ENCODE measurements around the gene NPW. TPM values are rescaled to one million over a fixed set of nuclear protein-coding genes. Genes with fewer than 3 reads are reported as not detected.

NPW gene
- total and polyA plus RNA-seq, 7 experiments from 2014 or later = 0.53 to 1.7 TPM; not detected in 5

- no peaks in the 10 kb centered on the region for H3K27me3 ChIP-seq (ENCODE audit: control insufficient read depth in 2 of 2, insufficient read depth in 2 of 2, low read length in 2 of 2)
- no peak overlapping the region for H3K27ac ChIP-seq (ENCODE audit: low read depth, low read length)
- ATAC-seq = no peak
- no peak for DNase-seq
- H3K4me3 Mint-ChIP-seq = no peak overlapping the region
- no peak overlapping the region for H3K27ac Mint-ChIP-seq
- no peaks in the 10 kb centered on the region for H3K9me3 ChIP-seq (ENCODE audit: control insufficient read depth in 2 of 3, low read length in 3 of 3)
- ChIA-PET POLR2A (no interaction called here), CTCF (no interaction called here)
- peaks cover 0 to 25% (median 6%) of the 10 kb centered on the region in 5 donors for H3K36me3 Mint-ChIP-seq
- H3K27me3 Mint-ChIP-seq = no peaks in the 10 kb centered on the region
- H3K4me3 ChIP-seq (ENCODE audit: low read length) = no peak overlapping the region
- peaks cover 0 to 67% (median 0%) of the 10 kb centered on the region in 3 experiments for H3K36me3 ChIP-seq (ENCODE audit: control insufficient read depth in 2 of 3, insufficient read depth in 3 of 3, low read length in 3 of 3)
- no peaks in the 10 kb centered on the region for H3K4me1 Mint-ChIP-seq
- no peaks in the 10 kb centered on the region for H3K9me3 Mint-ChIP-seq
- intact Hi-C loops (cut with micrococcal nuclease) = no loop called here
- H3K4me1 ChIP-seq (ENCODE audit: control insufficient read depth in 2 of 2, insufficient read depth in 2 of 2, low read length in 2 of 2) = no peaks in the 10 kb centered on the region
Measured at GRCh38 chr16:2063861-2064260, 44.3 kb downstream of the NPW start.

GRCh38 chr16:2064368-2064945 lies 44.9 kb downstream of the NPW start:
- H3K9me3 Mint-ChIP-seq = no peaks in the 10 kb centered on the region
- POLR2A ChIA-PET = no interaction called here
- no peaks in the 10 kb centered on the region for H3K27me3 Mint-ChIP-seq

GRCh38 chr16:2066139-2066538 lies 46.6 kb downstream of the NPW start:
- ChIA-PET CTCF (no interaction called here), POLR2A (interaction anchor here (0.7 kb wide), 1 partner anchor 137 kb away, joined by 3 read pairs; no protein-coding TSS in a partner anchor)
- Histone ChIP-seq H3K9me3 (ENCODE audit: control insufficient read depth in 2 of 3, low read length in 3 of 3) (no peaks in the 10 kb centered on the region), H3K4me1 (ENCODE audit: control insufficient read depth in 2 of 2, insufficient read depth in 2 of 2, low read length in 2 of 2) (no peaks in the 10 kb centered on the region), H3K27ac (ENCODE audit: low read depth, low read length) (no peak overlapping the region), H3K4me3 (ENCODE audit: low read length) (no peak overlapping the region), H3K36me3 (ENCODE audit: control insufficient read depth in 2 of 3, insufficient read depth in 3 of 3, low read length in 3 of 3) (peaks cover 0 to 68% (median 0%) of the 10 kb centered on the region in 3 experiments), H3K27me3 (ENCODE audit: control insufficient read depth in 2 of 2, insufficient read depth in 2 of 2, low read length in 2 of 2) (no peaks in the 10 kb centered on the region)
- no peaks in the 10 kb centered on the region for H3K4me1 Mint-ChIP-seq
- H3K36me3 Mint-ChIP-seq = peaks cover 0 to 34% (median 8%) of the 10 kb centered on the region in 5 donors
- ATAC-seq (no peak), DNase-seq (no peak)
- no peaks in the 10 kb centered on the region for H3K27me3 Mint-ChIP-seq
- peaks cover 0 to 2% (median 0%) of the 10 kb centered on the region in 11 donors for H3K9me3 Mint-ChIP-seq
- intact Hi-C loops (cut with micrococcal nuclease) = no loop called here
- H3K27ac Mint-ChIP-seq = no peak overlapping the region
- H3K4me3 Mint-ChIP-seq = no peak overlapping the region

More at GRCh38 chr16:2064368-2064945, 44.9 kb downstream of the NPW start:
- no peak overlapping the region for H3K4me3 Mint-ChIP-seq
- H3K27ac Mint-ChIP-seq = no peak overlapping the region
- no peak overlapping the region for H3K4me3 ChIP-seq (ENCODE audit: low read length)
- no peaks in the 10 kb centered on the region for H3K9me3 ChIP-seq (ENCODE audit: control insufficient read depth in 2 of 3, low read length in 3 of 3)
- ATAC-seq (no peak), DNase-seq (no peak)
- intact Hi-C loops (cut with micrococcal nuclease) = no loop called here
- H3K27ac ChIP-seq (ENCODE audit: low read depth, low read length) = no peak overlapping the region
- H3K4me1 Mint-ChIP-seq = no peaks in the 10 kb centered on the region
- CTCF ChIA-PET = no interaction called here
- no peaks in the 10 kb centered on the region for H3K27me3 ChIP-seq (ENCODE audit: control insufficient read depth in 2 of 2, insufficient read depth in 2 of 2, low read length in 2 of 2)
- peaks cover 0 to 28% (median 6%) of the 10 kb centered on the region in 5 donors for H3K36me3 Mint-ChIP-seq
- H3K4me1 ChIP-seq (ENCODE audit: control insufficient read depth in 2 of 2, insufficient read depth in 2 of 2, low read length in 2 of 2) = no peaks in the 10 kb centered on the region
- H3K36me3 ChIP-seq (ENCODE audit: control insufficient read depth in 2 of 3, insufficient read depth in 3 of 3, low read length in 3 of 3) = peaks cover 0 to 70% (median 0%) of the 10 kb centered on the region in 3 experiments

Other genes with a start within 250 kb of the NPW start
Only the 30 nearest of the 34 such genes appear.
- gene SPSB3, start 237.2 kb upstream of the NPW start, total RNA-seq = 100 to 1,000 TPM in 2 of 5 experiments, 10 to 100 TPM in 3; 38.2 to 127 (median 72.3) TPM
- gene SPSB3, start 237.2 kb upstream of the NPW start, polyA plus RNA-seq = 10 to 100 TPM; 38.7 to 58.9 TPM
- 10 to 100 TPM; 39.3 to 60.2 (median 48.6) TPM for gene NUBP2, start 236.8 kb upstream of the NPW start, total RNA-seq
- 10 to 100 TPM; 96.7 to 98.9 TPM for gene NUBP2, start 236.8 kb upstream of the NPW start, polyA plus RNA-seq
- 1 to 10 TPM in 3 of 5 experiments, under 1 TPM in 2; 0.19 to 1.5 (median 1.1) TPM for gene IGFALS, start 226.1 kb upstream of the NPW start, total RNA-seq
- gene IGFALS, start 226.1 kb upstream of the NPW start, polyA plus RNA-seq = under 1 TPM in 1 of 2 donors, not detected in 1; 0.40 TPM
- gene HAGH, start 193.0 kb upstream of the NPW start, total RNA-seq = 10 to 100 TPM; 46.2 to 72.9 (median 48.9) TPM
- 10 to 100 TPM; 39.4 to 62.4 TPM for gene HAGH, start 193.0 kb upstream of the NPW start, polyA plus RNA-seq
- 10 to 100 TPM in 1 of 5 experiments, 1 to 10 TPM in 4; 7.8 to 12.9 (median 9.7) TPM for gene FAHD1, start 192.6 kb upstream of the NPW start, total RNA-seq
- gene FAHD1, start 192.6 kb upstream of the NPW start, polyA plus RNA-seq = 10 to 100 TPM; 27.5 to 28.6 TPM
- not detected for gene MEIOB, start 147.6 kb upstream of the NPW start, total RNA-seq
- not detected for gene MEIOB, start 147.6 kb upstream of the NPW start, polyA plus RNA-seq
- gene HS3ST6, start 101.4 kb upstream of the NPW start, total RNA-seq = not detected
- gene HS3ST6, start 101.4 kb upstream of the NPW start, polyA plus RNA-seq = not detected
- 10 to 100 TPM in 2 of 5 experiments, 1 to 10 TPM in 3; 5.5 to 27.0 (median 8.2) TPM for gene MSRB1, start 76.6 kb upstream of the NPW start, total RNA-seq
- 10 to 100 TPM; 15.6 to 15.8 TPM for gene MSRB1, start 76.6 kb upstream of the NPW start, polyA plus RNA-seq
- not detected for gene RPL3L, start 65.1 kb upstream of the NPW start, total RNA-seq
- gene RPL3L, start 65.1 kb upstream of the NPW start, polyA plus RNA-seq = not detected
- 100 to 1,000 TPM in 1 of 5 experiments, 10 to 100 TPM in 4; 40.0 to 114 (median 71.1) TPM for gene NDUFB10, start 60.2 kb upstream of the NPW start, total RNA-seq
- gene NDUFB10, start 60.2 kb upstream of the NPW start, polyA plus RNA-seq = 100 to 1,000 TPM; 166 to 180 TPM
- 1,000 to 10,000 TPM; 2,562 to 3,376 (median 2,918) TPM for gene RPS2, start 55.0 kb upstream of the NPW start, total RNA-seq
- gene RPS2, start 55.0 kb upstream of the NPW start, polyA plus RNA-seq = 1,000 to 10,000 TPM; 7,065 to 7,254 TPM
- gene RNF151, start 52.9 kb upstream of the NPW start, total RNA-seq = under 1 TPM in 1 of 5 experiments, not detected in 4; 0.51 TPM
- not detected for gene RNF151, start 52.9 kb upstream of the NPW start, polyA plus RNA-seq
- gene TBL3, start 47.7 kb upstream of the NPW start, total RNA-seq = 10 to 100 TPM; 17.2 to 45.2 (median 27.6) TPM
- 10 to 100 TPM; 59.4 to 89.8 TPM for gene TBL3, start 47.7 kb upstream of the NPW start, polyA plus RNA-seq
- gene NOXO1, start 38.3 kb upstream of the NPW start, total RNA-seq = 1 to 10 TPM in 1 of 5 experiments, under 1 TPM in 4; 0.24 to 1.3 (median 0.79) TPM
- under 1 TPM; 0.17 to 0.29 TPM for gene NOXO1, start 38.3 kb upstream of the NPW start, polyA plus RNA-seq
- gene GFER, start 35.6 kb upstream of the NPW start, total RNA-seq = 10 to 100 TPM; 14.0 to 28.2 (median 18.1) TPM
- gene GFER, start 35.6 kb upstream of the NPW start, polyA plus RNA-seq = 10 to 100 TPM; 19.6 to 30.8 TPM
- gene SYNGR3, start 29.8 kb upstream of the NPW start, total RNA-seq = 1 to 10 TPM in 2 of 5 experiments, under 1 TPM in 3; 0.49 to 8.8 (median 0.80) TPM
- gene SYNGR3, start 29.8 kb upstream of the NPW start, polyA plus RNA-seq = 1 to 10 TPM in 1 of 2 donors, under 1 TPM in 1; 0.92 to 1.6 TPM
- 10 to 100 TPM; 44.3 to 63.2 (median 49.8) TPM for gene ZNF598, start 10.0 kb upstream of the NPW start, total RNA-seq
- gene ZNF598, start 10.0 kb upstream of the NPW start, polyA plus RNA-seq = 1 to 10 TPM; 1.9 to 9.4 TPM
- gene NHERF2, start 7.1 kb downstream of the NPW start, total RNA-seq = 1 to 10 TPM; 2.5 to 3.8 (median 3.6) TPM
- gene NHERF2, start 7.1 kb downstream of the NPW start, polyA plus RNA-seq = under 1 TPM; 0.33 to 0.56 TPM
- gene NTHL1, start 28.0 kb downstream of the NPW start, total RNA-seq = 10 to 100 TPM in 1 of 5 experiments, 1 to 10 TPM in 4; 4.4 to 27.0 (median 7.5) TPM
- 10 to 100 TPM; 16.3 to 17.5 TPM for gene NTHL1, start 28.0 kb downstream of the NPW start, polyA plus RNA-seq
- 100 to 1,000 TPM; 126 to 155 (median 147) TPM for gene TSC2, start 28.2 kb downstream of the NPW start, total RNA-seq
- 10 to 100 TPM; 27.5 to 53.6 TPM for gene TSC2, start 28.2 kb downstream of the NPW start, polyA plus RNA-seq
- 100 to 1,000 TPM in 2 of 5 experiments, 10 to 100 TPM in 3; 82.8 to 153 (median 98.3) TPM for gene PKD1, start 116.1 kb downstream of the NPW start, total RNA-seq
- gene PKD1, start 116.1 kb downstream of the NPW start, polyA plus RNA-seq = 1 to 10 TPM; 4.9 to 9.8 TPM
- gene RAB26, start 128.8 kb downstream of the NPW start, total RNA-seq = under 1 TPM in 1 of 5 experiments, not detected in 4; 0.86 TPM
- under 1 TPM; 0.29 to 0.66 TPM for gene RAB26, start 128.8 kb downstream of the NPW start, polyA plus RNA-seq
- 10 to 100 TPM; 30.0 to 58.3 (median 36.7) TPM for gene TRAF7, start 136.0 kb downstream of the NPW start, total RNA-seq
- 1 to 10 TPM; 4.8 to 6.8 TPM for gene TRAF7, start 136.0 kb downstream of the NPW start, polyA plus RNA-seq
- gene CASKIN1, start 176.8 kb downstream of the NPW start, total RNA-seq = under 1 TPM in 1 of 5 experiments, not detected in 4; 0.19 TPM
- not detected for gene CASKIN1, start 176.8 kb downstream of the NPW start, polyA plus RNA-seq
- gene MLST8, start 185.7 kb downstream of the NPW start, total RNA-seq = 10 to 100 TPM; 25.1 to 41.2 (median 35.5) TPM
- gene MLST8, start 185.7 kb downstream of the NPW start, polyA plus RNA-seq = 10 to 100 TPM; 20.7 to 36.4 TPM
- gene BRICD5, start 191.1 kb downstream of the NPW start, total RNA-seq = 10 to 100 TPM in 4 of 5 experiments, 1 to 10 TPM in 1; 5.7 to 44.3 (median 16.0) TPM
- under 1 TPM in 1 of 2 donors, not detected in 1; 0.22 TPM for gene BRICD5, start 191.1 kb downstream of the NPW start, polyA plus RNA-seq
- 10 to 100 TPM in 3 of 5 experiments, 1 to 10 TPM in 2; 7.7 to 26.5 (median 20.4) TPM for gene PGP, start 195.1 kb downstream of the NPW start, total RNA-seq
- gene PGP, start 195.1 kb downstream of the NPW start, polyA plus RNA-seq = 10 to 100 TPM in 1 of 2 donors, 1 to 10 TPM in 1; 6.0 to 12.9 TPM
- 10 to 100 TPM; 31.3 to 45.6 (median 36.8) TPM for gene E4F1, start 203.8 kb downstream of the NPW start, total RNA-seq
- 10 to 100 TPM; 12.6 to 25.6 TPM for gene E4F1, start 203.8 kb downstream of the NPW start, polyA plus RNA-seq
- 1 to 10 TPM in 3 of 5 experiments, under 1 TPM in 2; 0.34 to 3.8 (median 2.2) TPM for gene DNASE1L2, start 216.7 kb downstream of the NPW start, total RNA-seq
- not detected for gene DNASE1L2, start 216.7 kb downstream of the NPW start, polyA plus RNA-seq
- gene ECI1, start 231.8 kb downstream of the NPW start, total RNA-seq = 10 to 100 TPM; 19.9 to 29.3 (median 26.8) TPM
- gene ECI1, start 231.8 kb downstream of the NPW start, polyA plus RNA-seq = 10 to 100 TPM; 39.9 to 44.2 TPM